GM19438 (cell line): ENCODE results near the gene LCOR.
"Not testable (repeated sequence)": the region's sequence is repeated elsewhere in the genome, so short reads cannot be mapped to it uniquely, and the experiment has no call there.

Source experiments
- ATAC-seq: cut with Tn5 transposase; IDR thresholded peaks from one replicate; pipeline ENCODE4 v1.9.1; 2021; ENCODE audit warnings: low read depth; ENCODE audit not compliant: unreplicated experiment

The LCOR gene

GRCh38 chr10:96831867-96832720 lies at the start of gene LCOR:
LCOR (plus strand) TSS chr10:96832298; CDS start chr10:96949058, 116,760 bp downstream.
- peak; percentile 56 for ATAC-seq

GRCh38 chr10:96784253-96784652 lies 47.8 kb upstream of the LCOR start:
- no peak for ATAC-seq

GRCh38 chr10:96789571-96790108 lies 42.5 kb upstream of the LCOR start:
- ATAC-seq: peak; percentile 66

- no peak for ATAC-seq
Observed at GRCh38 chr10:96791902-96792301, 40.2 kb upstream of the LCOR start.

GRCh38 chr10:96794836-96795733 lies 37.0 kb upstream of the LCOR start:
- ATAC-seq: no peak

GRCh38 chr10:96797485-96797884 lies 34.6 kb upstream of the LCOR start:
- no peak for ATAC-seq

- no peak for ATAC-seq
Observed at GRCh38 chr10:96803288-96803664, 28.8 kb upstream of the LCOR start.

GRCh38 chr10:96814264-96814663 lies 17.8 kb upstream of the LCOR start:
- ATAC-seq: no peak

- ATAC-seq: not testable (repeated sequence)
Observed at GRCh38 chr10:96818971-96819370, 13.1 kb upstream of the LCOR start.

GRCh38 chr10:96820765-96821164 lies 11.3 kb upstream of the LCOR start:
- no peak for ATAC-seq

GRCh38 chr10:96826438-96826837 lies 5.7 kb upstream of the LCOR start:
- ATAC-seq: no peak

GRCh38 chr10:96828609-96829008 lies 3.5 kb upstream of the LCOR start:
- ATAC-seq: no peak

GRCh38 chr10:96829029-96829773 lies 2.9 kb upstream of the LCOR start:
- no peak for ATAC-seq

GRCh38 chr10:96830511-96831199 lies 1.4 kb upstream of the LCOR start:
- no peak for ATAC-seq

- ATAC-seq: no peak
Observed at GRCh38 chr10:96831200-96831866, 765 bp upstream of the LCOR start.

GRCh38 chr10:96832721-96833219 lies 672 bp downstream of the LCOR start:
- ATAC-seq: peak; percentile 65

GRCh38 chr10:96833220-96834001 lies 1.3 kb downstream of the LCOR start:
- peak; percentile 6 for ATAC-seq

- ATAC-seq: no peak
Observed at GRCh38 chr10:96834120-96834519, 2.0 kb downstream of the LCOR start.
